Coronary artery (tissue), 2 donors: Measurements from ENCODE around the gene GSC2.

Experiments used
- DNase-seq: peaks from one replicate; pipeline ENCODE4 v3.0.0-alpha.2; 2017; ENCODE audit warnings: low spot score
- H3K27ac ChIP-seq, 2 donors: fragments of 200-600 bp; sonication (generic); one replicate each; pipeline ENCODE4 v1.5.1; 2016 to 2019
- H3K4me3 ChIP-seq: fragments of 200-600 bp; sonication (generic); 2 replicates; pipeline ENCODE4 v1.5.1; 2016; ENCODE audit warnings: mild to moderate bottlenecking, moderate library complexity
- TF ChIP-seq, protein P1 (sequence below): fragments of 200-600 bp; sonication (generic); IDR thresholded peaks from one replicate; pipeline ENCODE4 v1.5.1; 2019; ENCODE audit warnings: antibody characterized with exemption

Gene GSC2

DNA sequence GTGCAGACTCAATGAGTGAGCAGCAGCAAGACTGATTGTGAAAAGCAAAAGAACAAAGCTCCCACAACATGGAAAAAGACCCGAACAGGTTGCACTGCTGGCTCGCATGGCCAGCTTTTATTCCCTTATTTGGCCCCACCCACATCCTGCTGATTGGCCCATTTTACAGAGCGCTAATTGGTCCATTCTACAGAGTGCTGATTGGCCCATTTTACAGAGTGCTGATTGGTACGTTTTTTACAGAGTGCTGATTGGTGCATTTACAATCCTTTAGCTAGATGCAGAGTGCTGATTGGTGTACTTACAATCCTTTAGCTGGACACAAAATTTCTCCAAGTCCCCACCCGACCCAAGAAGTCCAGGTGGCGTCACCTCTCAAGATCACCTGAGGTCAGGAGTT, 43.8 kb upstream of the GSC2 start:
- no peak for DNase-seq
- TF ChIP-seq, protein P1, sequence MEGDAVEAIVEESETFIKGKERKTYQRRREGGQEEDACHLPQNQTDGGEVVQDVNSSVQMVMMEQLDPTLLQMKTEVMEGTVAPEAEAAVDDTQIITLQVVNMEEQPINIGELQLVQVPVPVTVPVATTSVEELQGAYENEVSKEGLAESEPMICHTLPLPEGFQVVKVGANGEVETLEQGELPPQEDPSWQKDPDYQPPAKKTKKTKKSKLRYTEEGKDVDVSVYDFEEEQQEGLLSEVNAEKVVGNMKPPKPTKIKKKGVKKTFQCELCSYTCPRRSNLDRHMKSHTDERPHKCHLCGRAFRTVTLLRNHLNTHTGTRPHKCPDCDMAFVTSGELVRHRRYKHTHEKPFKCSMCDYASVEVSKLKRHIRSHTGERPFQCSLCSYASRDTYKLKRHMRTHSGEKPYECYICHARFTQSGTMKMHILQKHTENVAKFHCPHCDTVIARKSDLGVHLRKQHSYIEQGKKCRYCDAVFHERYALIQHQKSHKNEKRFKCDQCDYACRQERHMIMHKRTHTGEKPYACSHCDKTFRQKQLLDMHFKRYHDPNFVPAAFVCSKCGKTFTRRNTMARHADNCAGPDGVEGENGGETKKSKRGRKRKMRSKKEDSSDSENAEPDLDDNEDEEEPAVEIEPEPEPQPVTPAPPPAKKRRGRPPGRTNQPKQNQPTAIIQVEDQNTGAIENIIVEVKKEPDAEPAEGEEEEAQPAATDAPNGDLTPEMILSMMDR = no peak
- no peak overlapping the region for H3K27ac ChIP-seq

DNA sequence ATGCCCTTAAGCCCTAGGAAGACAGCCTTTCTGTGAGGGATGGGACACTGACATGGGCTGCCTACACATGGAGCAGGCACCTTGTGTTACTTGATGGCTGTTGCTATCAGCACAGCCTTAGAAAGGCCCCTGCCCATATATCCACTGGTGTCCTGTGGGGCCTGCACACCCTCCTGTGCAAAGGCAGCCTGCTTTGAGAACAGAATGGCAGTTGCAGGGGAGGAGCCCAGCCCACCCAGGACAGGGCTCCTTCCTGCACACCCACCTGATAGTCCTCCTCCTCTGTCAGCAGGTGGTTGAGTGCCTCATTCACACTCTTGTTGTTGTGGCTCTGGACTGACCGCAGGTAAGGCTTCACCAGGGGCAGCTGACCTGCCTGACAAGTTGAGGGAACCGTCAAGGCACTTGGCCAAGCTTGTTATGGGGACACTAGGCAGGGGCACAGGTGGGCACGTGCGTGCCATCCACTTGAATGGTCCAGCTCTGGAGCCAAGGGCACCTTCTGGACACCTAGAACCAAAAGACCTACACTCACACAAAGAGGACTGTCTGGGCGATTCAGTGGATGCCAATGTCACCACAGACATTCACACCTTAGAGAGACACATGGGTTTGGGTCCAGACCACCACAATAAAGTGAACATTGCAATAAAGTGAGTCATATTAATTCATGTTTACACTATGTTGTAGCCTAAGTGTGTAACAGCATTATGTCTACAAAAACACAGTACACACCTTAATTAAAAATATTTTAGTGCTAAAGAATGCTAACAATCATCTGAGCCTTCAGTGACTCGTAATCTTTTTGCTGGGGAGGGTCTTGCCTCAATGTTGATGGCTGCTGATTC, 37.8 kb upstream of the GSC2 start:
- Histone ChIP-seq H3K4me3 (no peak overlapping the region), H3K27ac (no peak overlapping the region)
- no peak for DNase-seq
- TF ChIP-seq, protein P1 = no peak

More for the DNA sequence above, 43.8 kb upstream of the GSC2 start:
- H3K4me3 ChIP-seq = no peak overlapping the region

DNA sequence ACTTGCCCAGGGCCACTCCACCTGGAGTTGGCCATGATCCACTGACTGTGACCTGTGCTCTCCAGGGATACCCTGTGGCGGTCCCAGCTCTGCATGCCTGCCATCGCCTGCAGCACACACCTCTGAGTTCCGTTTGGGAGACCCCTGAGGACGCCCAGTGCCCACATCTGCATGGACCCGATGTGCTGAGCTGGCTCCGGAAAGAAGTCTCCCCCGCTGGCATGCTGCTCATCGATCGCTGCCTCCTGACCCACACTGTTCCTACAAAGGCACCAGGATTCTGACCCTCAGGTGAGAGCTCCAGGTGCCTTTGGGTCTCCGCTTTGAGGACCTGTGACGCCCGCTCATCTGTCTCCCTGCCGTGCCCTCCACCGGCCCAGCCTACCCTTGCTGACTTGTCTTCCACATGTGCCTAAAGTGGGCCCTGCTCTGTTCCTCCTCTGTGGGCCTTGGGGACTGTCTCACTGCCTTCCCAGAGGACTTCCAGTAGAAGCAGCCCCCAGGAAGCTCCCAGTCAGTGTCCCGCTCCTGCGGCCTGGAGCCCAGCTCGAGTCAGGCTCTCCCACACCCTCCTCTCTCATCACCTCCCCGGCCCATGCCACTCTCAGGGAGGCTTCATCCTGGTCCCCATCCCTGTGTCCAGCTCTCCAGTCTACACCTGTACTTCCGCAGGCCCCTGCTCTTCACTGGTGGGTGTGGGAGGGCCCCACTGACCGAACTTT, 34.3 kb upstream of the GSC2 start:
- no peak overlapping the region for H3K27ac ChIP-seq
- TF ChIP-seq, protein P1 = no peak
- DNase-seq = no peak
- H3K4me3 ChIP-seq = no peak overlapping the region

DNA sequence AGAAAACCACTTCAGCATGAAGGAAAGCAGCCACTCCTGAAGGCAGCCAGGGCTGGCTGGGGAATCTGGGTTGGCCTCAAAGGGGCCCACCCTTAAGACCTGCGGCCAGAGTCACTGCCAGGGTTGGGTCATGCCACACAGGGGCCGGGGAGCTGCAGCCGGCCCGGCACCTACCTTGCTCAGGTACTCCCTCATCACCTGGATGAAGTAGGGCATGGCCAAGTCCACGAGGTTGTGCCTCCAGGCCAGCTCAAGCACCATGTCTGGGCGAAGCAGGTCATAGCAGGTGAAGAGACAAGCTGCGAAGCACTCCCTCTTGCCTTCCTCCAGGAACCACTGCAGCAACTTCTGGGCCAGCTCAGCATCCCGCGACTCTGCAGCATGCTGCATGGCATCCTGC, 33.1 kb upstream of the GSC2 start:
- TF ChIP-seq, protein P1 = no peak
- no peak overlapping the region for H3K27ac ChIP-seq
- no peak for DNase-seq

DNA sequence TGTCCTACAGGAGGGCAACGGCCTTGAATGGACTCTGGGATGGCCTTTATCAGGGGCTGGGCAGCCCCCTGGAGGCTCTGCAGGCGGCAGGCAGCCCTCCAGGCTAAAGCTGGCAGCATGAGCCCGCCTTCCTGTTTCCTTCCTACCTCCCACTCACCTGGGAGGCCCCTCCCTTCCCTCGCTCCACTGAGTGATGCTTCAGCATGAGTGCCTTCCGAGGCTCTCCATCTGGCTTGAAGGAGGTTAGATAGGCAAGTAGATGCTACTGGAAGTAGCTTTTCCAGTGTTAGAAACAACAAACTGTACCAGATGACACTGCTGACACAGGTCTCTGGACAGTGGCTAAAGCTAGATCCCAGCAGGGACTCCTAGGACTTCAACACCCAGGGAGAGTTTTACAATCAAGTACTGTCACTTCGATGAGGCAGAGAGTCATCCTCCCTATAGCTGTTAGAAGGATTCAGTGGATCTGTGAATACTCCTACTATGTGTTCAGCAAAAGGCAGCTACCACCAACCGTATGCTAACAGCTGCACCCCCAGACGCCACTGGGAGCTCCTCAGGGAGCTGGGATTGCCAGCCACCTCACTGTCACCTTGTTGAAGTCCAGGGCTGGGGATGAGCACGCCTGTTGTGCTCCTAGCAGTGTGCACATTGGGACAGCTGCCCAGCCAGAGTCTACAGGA, 32.5 kb upstream of the GSC2 start:
- Histone ChIP-seq H3K27ac (no peak overlapping the region), H3K4me3 (no peak overlapping the region)
- no peak for DNase-seq
- TF ChIP-seq, protein P1 = no peak

More for the DNA sequence above, 33.1 kb upstream of the GSC2 start:
- no peak overlapping the region for H3K4me3 ChIP-seq

DNA sequence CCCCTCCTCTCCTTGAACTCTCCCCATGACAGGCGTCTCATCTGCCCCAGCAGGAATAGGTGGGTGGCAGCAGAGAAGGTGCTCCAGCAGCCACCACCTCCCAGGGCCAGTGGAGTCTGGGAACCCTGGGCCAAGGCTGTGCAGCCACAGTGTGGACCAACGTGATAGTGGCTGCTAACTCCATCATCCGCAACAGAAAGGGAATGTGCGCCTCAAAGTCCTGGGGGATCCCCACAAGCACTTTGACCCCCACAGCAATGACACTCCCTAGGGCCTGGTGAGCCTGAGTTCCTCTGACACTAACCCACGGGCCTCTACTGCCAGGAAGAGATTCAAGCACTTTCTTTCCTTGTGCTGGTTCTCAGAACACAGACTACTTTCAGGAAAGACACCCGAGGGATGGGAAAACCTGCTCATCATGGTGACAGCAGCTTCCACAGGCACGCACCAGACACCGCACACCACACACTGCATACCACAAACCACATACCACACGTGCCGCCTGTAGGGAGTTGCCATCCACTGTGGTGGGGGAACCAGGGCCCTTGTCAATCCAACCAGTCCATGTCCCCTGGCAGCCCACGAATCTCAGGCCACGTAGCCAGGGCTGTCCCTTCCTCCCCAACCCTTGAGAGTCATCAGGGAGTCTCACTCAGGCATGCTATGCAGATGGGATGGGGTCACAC, 31.8 kb upstream of the GSC2 start:
- DNase-seq = no peak
- no peak overlapping the region for H3K27ac ChIP-seq
- TF ChIP-seq, protein P1 = no peak
- H3K4me3 ChIP-seq = no peak overlapping the region
